22Rv1 (cell line): ENCODE measurements around the gene TPSAB1.

ENCODE experiments used
- H3K27ac ChIP-seq: fragments of 450-650 bp; 2 replicates; pipeline ENCODE4 v1.5.1; 2017
- CTCF ChIP-seq: fragments of 450-650 bp; IDR thresholded peaks from 2 replicates; pipeline ENCODE4 v1.5.1; 2017; ENCODE audit warnings: mild to moderate bottlenecking
- ZFX ChIP-seq: fragments of 450-650 bp; IDR thresholded peaks from 2 replicates; pipeline ENCODE4 v1.6.1; 2017; ENCODE audit warnings: antibody characterized with exemption, borderline replicate concordance

Gene TPSAB1

GRCh38 chr16:1217526-1217925 lies 23.0 kb upstream of the TPSAB1 start:
- H3K27ac ChIP-seq: no peak overlapping the region
- TF ChIP-seq CTCF (no peak), ZFX (no peak)

- no peak overlapping the region for H3K27ac ChIP-seq
- no peak for TF ChIP-seq ZFX
- no peak for TF ChIP-seq CTCF
Measured at GRCh38 chr16:1218061-1218929, 22.2 kb upstream of the TPSAB1 start.

DNA sequence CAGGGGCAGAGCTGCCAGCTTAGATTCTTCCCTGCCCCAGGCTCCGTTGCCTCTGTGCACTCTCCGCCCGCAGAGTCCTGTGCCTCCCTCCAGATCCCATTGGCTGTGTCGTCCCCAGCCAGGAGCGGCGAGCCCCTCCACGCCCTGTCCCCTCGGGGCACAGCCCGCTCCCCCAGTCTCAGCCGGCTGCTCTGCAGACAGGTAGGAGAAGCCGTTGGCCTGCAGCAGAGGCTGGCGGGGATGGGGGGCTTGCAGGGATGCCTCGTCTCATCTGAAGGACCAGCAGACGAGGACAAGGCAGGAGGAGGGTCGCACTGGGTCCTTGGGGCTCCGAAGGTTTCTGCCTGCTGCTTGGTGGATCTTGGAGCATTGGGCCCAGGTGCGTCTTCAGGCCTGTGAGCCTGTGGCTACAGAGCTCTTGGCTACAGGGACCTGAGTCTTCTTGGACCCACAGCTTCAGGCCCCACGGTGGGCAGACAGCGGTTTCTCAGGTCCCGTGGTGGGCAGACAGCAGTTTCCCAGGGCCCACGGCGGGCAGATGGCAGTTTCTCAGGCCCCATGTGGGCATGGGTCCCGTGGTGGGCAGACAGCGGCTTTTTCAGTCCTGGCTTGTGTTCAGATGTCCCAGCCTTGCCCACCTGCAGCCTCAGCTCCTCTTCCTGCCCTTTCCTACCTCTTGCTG lies 21.4 kb upstream of the TPSAB1 start:
- TF ChIP-seq ZFX: no peak
- TF ChIP-seq CTCF: no peak
- no peak overlapping the region for H3K27ac ChIP-seq

DNA sequence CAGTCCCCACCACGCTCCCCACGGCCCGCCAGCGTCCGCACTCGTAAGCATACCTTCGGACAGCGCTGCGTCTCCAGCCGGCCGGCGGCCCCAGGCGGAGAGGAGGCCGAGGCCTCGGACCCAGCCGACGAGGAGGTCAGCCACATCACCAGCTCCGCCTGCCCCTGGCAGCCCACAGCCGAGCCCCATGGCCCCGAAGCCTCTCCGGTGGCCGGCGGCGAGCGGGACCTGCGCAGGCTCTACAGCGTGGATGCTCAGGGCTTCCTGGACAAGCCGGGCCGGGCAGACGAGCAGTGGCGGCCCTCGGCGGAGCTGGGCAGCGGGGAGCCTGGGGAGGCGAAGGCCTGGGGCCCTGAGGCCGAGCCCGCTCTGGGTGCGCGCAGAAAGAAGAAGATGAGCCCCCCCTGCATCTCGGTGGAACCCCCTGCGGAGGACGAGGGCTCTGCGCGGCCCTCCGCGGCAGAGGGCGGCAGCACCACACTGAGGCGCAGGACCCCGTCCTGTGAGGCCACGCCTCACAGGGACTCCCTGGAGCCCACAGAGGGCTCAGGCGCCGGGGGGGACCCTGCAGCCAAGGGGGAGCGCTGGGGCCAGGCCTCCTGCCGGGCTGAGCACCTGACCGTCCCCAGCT lies 20.3 kb upstream of the TPSAB1 start:
- no peak for TF ChIP-seq CTCF
- no peak for TF ChIP-seq ZFX
- H3K27ac ChIP-seq: no peak overlapping the region

- TF ChIP-seq ZFX: no peak
- no peak for TF ChIP-seq CTCF
- no peak overlapping the region for H3K27ac ChIP-seq
Measured at GRCh38 chr16:1220841-1221627, 19.5 kb upstream of the TPSAB1 start.

GRCh38 chr16:1221628-1222552 lies 18.6 kb upstream of the TPSAB1 start:
- TF ChIP-seq ZFX (no peak), CTCF (no peak)
- H3K27ac ChIP-seq: no peak overlapping the region
